HG03103 (cell line): Measurements from ENCODE around the gene BCL7A.
"Not testable (repeated sequence)": the region's sequence is repeated elsewhere in the genome, so short reads cannot be mapped to it uniquely, and the experiment has no call there.

Source experiments
- ATAC-seq: cut with Tn5 transposase; IDR thresholded peaks from one replicate; pipeline ENCODE4 v1.9.1; 2021; ENCODE audit warnings: low read depth; ENCODE audit not compliant: unreplicated experiment

The BCL7A gene

GRCh38 chr12:122021822-122022392 lies at the start of gene BCL7A:
BCL7A (plus strand) TSS chr12:122021884; CDS start chr12:122022092, 208 bp downstream.
- ATAC-seq, result no peak

DNA sequence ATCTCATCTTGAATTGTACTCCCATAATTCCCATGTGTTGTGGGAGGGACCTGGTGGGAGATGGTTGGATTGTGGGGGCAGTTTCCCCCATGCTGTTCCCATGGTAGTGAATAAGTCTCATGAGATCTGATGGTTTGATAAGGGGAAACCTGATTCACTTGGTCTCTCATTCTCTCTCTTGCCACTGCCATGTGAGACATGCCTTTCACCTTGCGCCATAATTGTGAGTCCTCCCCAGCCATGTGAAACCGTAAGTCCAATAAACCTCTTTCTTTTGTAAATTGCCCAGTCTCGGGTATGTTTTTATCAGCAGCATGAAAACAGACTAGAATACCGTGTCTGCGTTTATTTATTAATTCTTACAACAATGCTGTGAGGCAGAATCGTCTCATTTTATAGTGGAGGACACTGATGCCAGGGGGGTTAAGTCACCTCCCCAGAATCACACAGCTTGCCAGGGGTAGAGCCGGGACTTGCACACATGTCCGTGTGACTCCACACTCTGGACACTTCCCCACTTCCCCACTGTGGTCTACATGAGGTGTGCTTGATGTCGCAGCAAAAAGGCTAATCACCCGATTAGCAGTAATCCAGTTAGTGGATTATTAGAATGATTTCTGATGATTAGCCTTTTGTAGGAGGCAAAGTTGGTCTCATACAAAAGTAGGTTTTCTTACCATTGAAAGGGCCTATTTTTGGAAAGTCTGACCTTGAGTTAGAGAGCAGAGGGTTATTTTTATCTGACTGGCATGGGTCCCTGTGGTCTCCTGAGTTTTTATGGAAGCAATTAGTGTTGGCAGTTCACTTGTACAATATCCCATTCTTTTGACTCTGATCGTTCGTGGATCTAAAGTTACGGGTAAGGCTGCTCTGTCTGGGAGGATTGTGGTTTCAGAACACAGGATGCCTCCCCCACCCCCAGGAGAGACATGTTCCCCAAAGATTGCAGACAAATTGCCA lies 47.4 kb upstream of the BCL7A start:
- no peak for ATAC-seq

GRCh38 chr12:121975021-121975420 lies 46.7 kb upstream of the BCL7A start:
- ATAC-seq, result no peak

GRCh38 chr12:121976950-121977349 lies 44.7 kb upstream of the BCL7A start:
- ATAC-seq, result no peak

DNA sequence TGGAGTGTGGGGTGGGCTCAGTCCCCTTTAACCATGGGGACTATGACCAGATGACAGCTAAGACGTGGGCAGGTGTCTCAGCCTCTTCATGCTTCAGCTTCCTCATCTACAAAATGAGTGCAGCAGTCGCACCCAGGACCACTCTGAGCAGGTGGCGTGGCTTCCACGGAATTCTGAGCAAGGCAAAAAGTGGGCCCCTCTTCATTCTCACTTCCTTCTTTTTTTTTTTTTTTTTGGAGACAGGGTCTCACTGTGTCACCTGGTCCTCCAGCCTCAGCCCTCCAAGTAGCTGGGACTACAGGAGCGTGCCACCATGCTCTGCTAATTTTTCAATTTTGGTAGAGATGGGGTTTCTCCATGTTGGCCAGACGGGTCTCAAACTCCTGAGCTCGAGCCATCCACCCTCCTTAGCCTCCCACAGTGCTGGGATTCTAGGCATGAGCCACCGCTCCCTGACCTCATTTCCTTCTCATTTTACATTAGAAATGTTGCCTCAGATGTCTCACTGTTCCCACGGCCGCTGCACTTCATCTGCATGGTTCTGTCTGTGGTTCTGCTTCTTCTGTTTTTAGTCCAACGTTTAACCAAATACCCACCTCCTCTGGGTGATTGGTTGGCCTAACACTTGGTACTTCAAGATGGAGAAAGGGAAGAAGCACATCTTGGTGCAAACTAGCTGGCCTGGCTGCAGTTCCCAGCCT lies 41.3 kb upstream of the BCL7A start:
- no peak for ATAC-seq

DNA sequence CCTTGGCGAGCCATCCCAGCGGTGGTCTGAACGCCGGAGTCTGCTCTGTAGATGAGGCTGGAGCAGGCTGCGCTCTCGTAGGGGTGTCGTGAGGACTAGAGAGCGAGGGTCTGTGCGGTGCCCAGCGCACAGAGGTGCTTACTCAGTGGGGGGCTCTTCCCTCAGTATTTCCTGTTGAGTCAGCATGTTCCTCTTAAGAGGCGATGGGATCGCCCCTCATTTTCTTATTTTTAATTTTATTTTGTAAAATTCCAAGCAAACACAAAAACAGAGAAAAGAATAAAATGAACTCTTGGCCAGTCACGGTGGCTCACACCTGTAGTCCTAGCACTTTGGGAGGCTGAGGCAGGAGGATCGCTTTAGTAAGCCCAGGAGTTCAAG lies 40.8 kb upstream of the BCL7A start:
- ATAC-seq, result no peak

DNA sequence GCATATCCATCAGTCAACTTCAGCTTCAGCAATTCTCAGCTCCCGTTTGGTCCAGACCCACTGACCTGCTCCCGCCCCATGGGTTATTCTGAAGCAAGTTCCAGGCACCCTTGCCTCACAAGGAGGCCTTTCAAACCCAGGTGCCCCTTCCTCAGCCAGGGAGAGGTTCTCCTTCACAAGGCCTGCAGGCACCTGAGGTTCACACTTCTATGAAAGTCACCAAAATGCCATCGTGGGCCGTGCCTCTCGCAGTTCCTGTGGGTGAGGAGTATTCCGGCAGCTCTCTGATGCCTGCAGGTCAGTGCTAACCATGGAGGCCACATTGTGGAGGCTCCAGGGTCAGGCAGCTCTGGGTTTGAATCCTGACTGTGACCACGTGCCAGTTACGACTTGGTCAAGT lies 40.2 kb upstream of the BCL7A start:
- no peak for ATAC-seq

DNA sequence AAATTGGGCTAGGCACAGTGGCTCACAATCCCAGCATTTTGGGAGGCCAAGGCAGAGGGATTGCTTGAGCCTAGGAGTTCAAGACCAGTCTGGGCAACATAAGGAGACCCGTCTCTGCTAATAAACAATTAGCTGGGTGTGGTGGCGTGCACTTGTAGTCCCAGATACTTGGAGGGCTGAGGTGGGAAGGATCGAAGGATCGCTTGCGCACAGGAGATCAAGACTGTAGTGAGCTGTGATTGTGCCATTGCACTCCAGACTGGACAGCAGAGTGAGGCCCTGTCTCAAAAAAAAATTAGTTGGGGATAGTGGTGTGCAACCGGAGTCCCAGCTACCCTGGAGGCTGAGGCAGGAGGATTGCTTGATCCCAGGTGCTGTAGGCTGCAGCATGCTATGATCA lies 38.7 kb upstream of the BCL7A start:
- no peak for ATAC-seq

DNA sequence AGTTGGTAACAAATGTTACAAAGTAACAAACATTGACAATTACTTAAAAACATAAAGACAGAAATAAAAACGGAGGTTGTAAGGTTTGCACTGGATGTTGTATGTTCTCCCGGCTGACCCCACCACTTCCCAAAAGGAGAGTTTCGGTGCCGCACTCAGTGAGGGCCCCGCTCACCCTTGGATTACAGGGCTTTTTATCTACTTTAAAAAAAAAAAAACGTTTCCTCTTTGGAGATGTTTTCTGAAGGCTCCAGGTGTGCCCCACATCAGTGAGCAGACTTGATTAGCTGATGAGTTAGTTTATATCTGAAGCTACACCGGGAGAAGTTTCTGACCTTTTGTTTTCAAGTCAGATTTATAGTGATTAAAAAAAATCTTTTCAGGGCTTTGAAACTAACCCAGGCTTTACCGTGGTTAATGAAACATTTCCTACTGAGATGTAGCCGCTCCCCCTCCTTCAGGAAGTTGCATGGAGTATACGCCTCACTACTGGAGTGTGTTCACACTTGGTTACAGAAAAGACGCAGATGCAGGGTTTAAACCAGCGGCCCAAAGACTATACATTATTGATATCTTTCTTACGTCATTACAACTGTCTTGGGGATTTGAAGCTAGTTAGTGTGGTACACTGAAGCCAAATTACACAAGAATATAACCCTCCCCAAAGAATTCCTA lies 38.0 kb upstream of the BCL7A start:
- no peak for ATAC-seq

DNA sequence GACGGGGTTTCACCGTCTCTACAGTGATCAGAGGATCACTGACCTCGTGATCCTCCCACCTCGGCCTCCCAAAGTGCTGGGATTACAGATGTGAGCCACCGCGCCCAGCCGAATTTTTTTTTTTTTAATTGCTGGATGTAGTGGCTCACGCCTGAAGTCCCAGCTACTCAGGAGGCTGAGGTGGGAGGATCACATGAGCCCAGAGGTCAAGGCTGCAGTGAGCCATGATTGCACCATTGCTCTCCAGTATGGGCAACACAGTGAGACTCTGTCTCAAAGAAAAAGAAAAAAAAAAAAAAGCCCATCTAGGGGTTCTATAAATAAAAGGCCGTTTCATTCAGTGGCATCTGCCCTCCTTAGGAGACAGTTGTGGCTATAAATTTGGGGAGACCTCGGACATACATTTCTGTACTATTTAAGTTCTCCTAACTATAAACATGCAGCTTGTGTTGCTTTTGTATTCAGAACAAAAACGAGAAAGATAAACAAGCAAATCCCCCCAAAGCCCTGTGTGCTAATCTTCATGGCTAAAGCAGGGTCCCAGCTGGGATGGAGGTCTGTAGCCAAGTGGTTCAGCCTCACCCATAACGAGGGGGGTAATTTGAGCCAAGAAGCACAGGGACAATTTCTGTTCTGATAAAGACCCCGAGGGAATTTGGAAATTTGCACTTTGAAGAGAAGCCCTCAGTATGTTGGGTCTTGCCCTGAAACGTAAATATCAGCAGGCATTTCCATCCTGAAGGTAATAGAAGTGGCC lies 35.0 kb upstream of the BCL7A start:
- ATAC-seq, result no peak

DNA sequence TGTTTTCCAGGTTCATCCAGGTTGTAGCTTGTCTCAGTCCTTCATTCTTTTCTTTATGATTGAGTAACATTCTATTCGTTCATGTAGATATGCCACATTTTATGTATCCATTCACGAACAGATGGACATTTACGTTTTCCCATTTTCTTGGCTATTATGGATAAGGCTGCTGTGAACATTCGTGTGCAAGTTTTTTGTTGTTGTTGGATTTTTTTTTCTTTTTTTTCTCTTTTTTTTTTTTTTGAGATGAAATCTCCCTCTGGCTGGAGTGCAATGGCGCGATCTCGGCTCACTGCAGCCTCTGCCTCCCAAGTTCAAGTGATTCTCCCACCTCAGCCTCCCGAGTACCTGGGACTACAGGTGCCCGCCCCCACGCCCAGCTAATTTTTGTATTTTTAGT lies 33.2 kb upstream of the BCL7A start:
- ATAC-seq, result not testable (repeated sequence)

DNA sequence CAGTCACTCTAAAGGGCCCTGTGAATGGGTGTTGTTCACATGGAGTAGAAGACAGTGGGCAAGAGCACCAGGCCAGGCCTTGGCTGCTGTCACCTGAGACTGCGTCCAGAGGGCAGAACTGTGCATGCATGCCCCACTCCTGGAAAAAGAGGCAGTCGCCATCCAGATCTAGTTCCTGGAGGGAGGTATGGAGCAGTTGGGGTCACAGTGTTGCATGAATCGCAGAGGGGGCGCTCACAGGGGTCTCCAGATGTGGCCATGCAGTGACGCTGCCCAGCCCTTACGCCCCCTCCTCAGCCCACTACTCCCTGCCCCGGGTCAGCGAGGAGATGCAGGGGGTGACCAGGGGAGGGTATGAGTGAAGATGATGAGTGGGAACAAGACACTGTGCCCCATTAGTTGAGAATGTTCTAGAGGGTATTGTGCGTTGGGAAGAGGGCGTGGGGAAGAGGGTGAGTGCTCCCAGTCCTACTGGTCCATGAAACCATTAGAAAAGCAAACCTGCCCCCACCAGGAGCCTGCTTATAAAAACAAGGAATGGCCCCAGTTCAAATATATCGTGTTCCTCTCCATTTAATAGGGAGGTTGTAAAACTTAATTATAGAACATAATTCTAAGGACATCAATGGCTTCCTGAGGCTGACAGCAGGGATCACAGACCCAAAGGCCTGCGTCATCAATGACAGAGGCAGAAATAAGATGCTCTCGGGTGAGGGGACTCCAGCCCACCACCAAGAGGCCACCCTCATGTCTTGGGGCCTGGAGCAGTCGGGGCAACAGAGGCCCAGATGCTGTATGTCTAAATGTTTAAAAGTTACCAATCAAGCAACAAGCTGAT lies 32.2 kb upstream of the BCL7A start:
- no peak for ATAC-seq

DNA sequence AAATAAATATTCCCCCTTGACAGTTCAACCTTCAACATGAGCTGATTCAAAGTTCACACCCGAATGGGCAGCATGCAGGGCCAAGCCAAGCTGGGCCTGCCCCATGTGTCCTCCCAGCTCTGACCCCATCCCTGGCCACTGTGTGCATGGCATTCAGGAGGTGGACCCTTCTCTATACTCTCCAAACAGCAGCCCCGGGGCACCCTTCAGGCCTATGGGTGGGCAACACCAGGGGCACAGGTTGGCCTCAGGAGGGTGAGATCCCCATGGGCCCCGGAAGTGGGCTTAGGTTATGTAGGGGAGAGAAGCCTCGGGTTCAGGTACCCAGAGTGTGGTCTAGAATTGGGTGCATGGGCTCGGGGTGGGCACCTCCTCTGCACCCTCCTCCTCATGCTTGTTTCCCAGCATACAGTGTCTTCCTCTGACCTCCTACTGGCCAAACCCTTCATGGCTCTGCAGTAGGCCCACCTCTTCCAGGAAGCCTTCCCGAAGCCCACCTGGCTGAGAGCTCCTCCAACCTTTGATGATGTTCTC lies 31.5 kb upstream of the BCL7A start:
- no peak for ATAC-seq

GRCh38 chr12:121990692-121991603 lies 30.7 kb upstream of the BCL7A start:
- peak; percentile 65 for ATAC-seq

DNA sequence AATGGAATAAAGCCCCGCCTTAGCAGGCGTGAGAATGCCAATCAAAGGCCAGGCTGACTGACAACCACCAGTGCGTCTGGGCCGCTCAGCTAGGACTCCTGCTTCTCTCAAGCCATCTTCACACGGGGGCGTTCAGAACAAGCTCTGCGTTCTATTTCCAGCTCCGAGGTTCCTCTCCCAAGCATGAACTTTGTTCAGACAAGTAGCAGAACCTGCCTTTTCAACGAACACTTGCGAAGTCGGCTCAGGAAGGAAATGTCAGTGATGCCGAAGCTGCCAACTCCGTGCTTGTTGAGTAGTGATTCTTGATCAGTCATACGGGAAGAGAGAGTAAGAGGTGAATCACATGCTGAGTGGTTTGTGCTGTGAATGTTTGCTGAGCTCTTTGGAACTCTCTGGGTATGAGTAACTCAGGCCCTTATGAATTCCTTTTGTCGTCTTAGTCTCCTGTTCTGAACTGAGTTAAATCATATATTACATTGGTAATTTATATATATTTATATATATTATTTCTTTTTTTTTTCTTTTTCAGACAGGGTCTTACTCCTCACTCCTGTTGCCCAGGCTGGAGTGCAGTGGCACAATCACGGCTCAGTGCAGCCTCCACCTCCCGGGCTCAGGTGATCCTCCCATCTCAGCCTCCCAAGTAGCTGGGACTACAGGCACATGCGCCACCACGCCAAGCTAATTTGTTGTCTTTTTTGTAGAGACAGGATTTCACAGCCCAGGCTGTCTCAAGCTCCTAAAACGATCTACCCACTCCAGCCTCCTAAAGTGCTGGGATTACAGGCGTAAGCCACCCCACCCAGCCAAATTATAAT lies 29.4 kb upstream of the BCL7A start:
- ATAC-seq, result peak; percentile 77

- ATAC-seq, result no peak
Measured at GRCh38 chr12:121996050-121996944, 25.4 kb upstream of the BCL7A start.
